NCI-H82 (cell line): ENCODE results near the gene TMEM161B.
"Not testable (repeated sequence)": the region's sequence is repeated elsewhere in the genome, so short reads cannot be mapped to it uniquely, and the experiment has no call there.

Source experiments
- DNase-seq: peaks from one replicate; lab custom pipeline; 2025; lab: John Stamatoyannopoulos, UW

Gene TMEM161B

GRCh38 chr5:88248743-88249540 is 19.7 kb downstream of the TMEM161B start:
- DNase-seq, result peak; percentile 34

GRCh38 chr5:88248094-88248493 is 20.6 kb downstream of the TMEM161B start:
- no peak for DNase-seq

GRCh38 chr5:88245893-88246244 is 22.8 kb downstream of the TMEM161B start:
- no peak for DNase-seq

- DNase-seq, result peak; percentile 8
These were observed 23.3 kb downstream of the TMEM161B start for GRCh38 chr5:88245241-88245892.

- no peak for DNase-seq
These were observed 24.0 kb downstream of the TMEM161B start for GRCh38 chr5:88244686-88245085.

- DNase-seq, result peak; percentile 93
These were observed 25.2 kb downstream of the TMEM161B start for GRCh38 chr5:88243493-88243892.

GRCh38 chr5:88238732-88239131 is 29.9 kb downstream of the TMEM161B start:
- DNase-seq, result peak; percentile 24

- DNase-seq, result peak; percentile 3
These were observed 31.6 kb downstream of the TMEM161B start for GRCh38 chr5:88236866-88237642.

- DNase-seq, result no peak
These were observed 32.8 kb downstream of the TMEM161B start for GRCh38 chr5:88235828-88236227.

GRCh38 chr5:88235346-88235745 is 33.3 kb downstream of the TMEM161B start:
- peak; percentile 53 for DNase-seq

- DNase-seq, result no peak
These were observed 38.0 kb downstream of the TMEM161B start for GRCh38 chr5:88230546-88231066.

GRCh38 chr5:88226881-88227450 is 41.7 kb downstream of the TMEM161B start:
- no peak for DNase-seq

- DNase-seq, result no peak
These were observed 54.0 kb downstream of the TMEM161B start for GRCh38 chr5:88214655-88215054.

GRCh38 chr5:88207575-88207974 is 61.1 kb downstream of the TMEM161B start:
- DNase-seq, result no peak

- DNase-seq, result no peak
These were observed 64.5 kb downstream of the TMEM161B start for GRCh38 chr5:88203981-88204750.

GRCh38 chr5:88195636-88196035 is 73.0 kb downstream of the TMEM161B start:
- no peak for DNase-seq

- no peak for DNase-seq
These were observed 74.7 kb downstream of the TMEM161B start for GRCh38 chr5:88193896-88194295.

- DNase-seq, result no peak
These were observed 78.4 kb downstream of the TMEM161B start for GRCh38 chr5:88190106-88190834.

GRCh38 chr5:88189484-88189883 is 79.2 kb downstream of the TMEM161B start:
- DNase-seq, result not testable (repeated sequence)

GRCh38 chr5:88188458-88189132 is 80.0 kb downstream of the TMEM161B start:
- DNase-seq, result no peak
